Right renal pelvis (tissue), 4 donors: ENCODE data around the gene MYO1A. TPM values are rescaled to one million over a fixed set of nuclear protein-coding genes. Genes with fewer than 3 reads are reported as not detected.
"Not testable (repeated sequence)": the region's sequence is repeated elsewhere in the genome, so short reads cannot be mapped to it uniquely, and the experiment has no call there.

Source experiments
- DNase-seq, 4 donors: peaks; one replicate each; pipeline ENCODE4 v3.0.0-alpha.2; 2013; ENCODE audit warnings: low read depth in 4 of 4, low spot score in 3 of 4, missing footprints in 1 of 4
- polyA plus RNA-seq, 4 donors: library from polyadenylated mRNA; unstranded; fragments of 120-200 nt; gene quantifications; one replicate each; pipeline ENCODE4 v1.2.1, GENCODE V29; 2013; ENCODE audit not compliant: insufficient read length in 4 of 4

Gene MYO1A
- polyA plus RNA-seq, 4 donors: 0.08 to 0.39 (median 0.15) TPM

GRCh38 chr12:57048423-57049118, 1.4 kb downstream of the MYO1A start:
- no peak for DNase-seq

DNA sequence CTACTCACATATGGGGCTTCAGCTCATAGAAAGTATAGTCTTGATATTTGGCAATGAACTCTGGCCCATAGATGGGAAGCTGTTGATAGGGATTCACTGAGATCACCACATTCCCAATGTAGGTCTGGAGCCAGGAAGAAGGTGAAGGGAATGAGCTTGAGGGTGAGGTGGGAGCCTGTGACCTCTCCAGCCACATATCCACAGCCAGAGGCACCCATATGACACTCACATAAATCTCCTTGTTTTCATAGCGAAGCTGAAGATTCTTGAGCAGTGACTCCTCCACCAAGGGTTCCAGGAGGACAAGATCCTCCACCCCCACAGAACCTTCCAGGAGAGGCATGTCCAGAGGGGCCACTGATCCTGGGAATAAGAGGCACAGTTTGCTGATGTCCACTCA, 1.9 kb downstream of the MYO1A start:
- DNase-seq: no peak

DNA sequence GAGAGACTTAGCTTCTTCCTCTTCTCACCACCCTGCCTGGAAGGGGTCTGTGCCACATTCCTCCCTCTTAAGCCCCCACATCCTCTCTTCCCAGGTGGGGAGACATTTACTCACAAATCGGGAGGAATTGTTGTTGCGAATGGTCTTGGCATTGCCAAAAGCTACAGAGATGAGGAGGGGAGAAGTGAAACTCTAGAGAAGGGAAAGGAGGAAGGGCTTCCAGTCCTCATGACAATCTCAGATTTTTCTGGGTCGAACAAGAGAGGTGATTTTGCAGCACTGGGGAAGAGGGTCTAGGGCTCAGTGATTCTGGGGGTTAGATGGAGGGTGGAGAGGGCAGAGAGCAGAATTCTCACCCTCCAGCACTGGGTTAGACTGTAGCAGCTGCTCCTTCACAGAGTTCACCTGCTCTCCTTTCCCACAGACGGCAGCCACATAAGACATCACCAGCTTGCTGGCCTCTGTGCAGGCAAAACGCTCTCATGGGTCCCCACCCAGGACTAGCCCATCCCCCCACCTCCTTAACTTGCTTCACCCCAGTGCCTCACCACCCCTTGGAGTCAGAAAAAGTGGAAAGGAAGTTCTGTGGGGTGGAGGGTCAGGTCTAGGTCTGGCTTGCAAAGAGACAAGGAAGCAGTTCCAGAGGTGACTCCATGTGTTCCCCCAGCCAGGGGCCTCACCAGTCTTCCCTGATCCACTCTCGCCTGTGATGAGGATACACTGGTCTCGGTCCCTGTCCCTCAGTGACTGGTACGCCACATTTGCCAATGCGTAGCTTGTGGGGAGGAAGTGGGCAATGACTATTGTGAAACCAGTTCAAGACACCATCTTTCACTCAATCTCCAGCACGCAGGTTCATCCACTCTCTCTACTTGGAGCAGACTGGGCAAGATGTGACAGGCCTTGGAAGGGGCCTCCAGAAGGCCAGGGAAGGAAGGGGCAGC, 2.7 kb downstream of the MYO1A start:
- DNase-seq: no peak

DNA sequence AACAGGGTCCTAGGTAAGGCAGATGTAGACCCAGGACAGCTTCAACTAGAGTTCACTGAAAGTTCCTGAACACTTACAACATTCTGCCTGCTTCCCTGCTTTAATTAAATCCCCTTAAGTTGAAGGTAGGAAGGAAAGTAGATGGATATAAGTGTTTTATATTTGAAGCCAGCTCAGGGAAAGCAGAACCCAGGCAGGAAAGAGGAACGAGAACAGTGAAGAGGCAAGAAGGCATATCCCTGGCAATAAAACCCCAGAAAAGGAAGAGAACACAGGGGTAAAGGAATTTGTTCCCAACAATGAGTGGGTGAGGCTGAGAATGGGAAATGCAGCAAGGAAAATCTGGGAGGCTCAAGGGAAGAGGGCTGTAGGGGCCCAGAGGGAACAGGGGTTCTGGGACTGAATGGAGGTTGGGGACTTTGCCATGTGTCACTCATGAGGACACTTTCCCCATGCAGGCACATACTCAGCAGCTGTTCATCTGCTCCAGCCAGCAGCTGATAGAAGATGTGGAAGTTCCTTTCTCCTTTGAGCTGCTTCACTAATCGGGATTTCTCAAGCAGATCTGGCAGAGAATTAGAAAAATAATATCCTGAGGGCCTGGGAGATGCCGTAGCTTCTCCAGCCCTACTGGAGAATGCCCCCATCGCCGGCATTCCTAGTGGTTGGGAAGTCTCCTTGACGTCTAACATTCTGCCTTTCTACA, 3.7 kb downstream of the MYO1A start:
- no peak for DNase-seq

- no peak for DNase-seq
These were observed 5.0 kb downstream of the MYO1A start for GRCh38 chr12:57044889-57045288.

DNA sequence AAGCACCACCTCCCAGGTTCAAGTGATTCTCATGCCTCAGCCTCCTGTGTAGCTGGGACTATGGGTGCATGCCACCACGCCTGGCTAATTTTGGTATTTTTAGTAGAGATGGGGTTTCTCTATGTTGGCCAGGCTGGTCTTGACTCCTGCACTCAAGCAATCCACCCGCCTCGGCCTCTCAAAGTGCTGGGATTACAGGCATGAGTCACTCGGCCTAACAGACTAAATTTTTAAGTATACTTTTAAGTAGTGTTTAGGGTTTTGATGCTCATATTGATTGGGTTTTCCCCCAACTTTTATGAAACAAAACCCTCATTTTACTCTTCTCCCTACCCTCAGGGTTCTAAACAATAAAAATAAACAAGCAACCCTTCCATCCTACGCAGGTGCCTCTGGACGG, 5.5 kb downstream of the MYO1A start:
- no peak for DNase-seq

DNA sequence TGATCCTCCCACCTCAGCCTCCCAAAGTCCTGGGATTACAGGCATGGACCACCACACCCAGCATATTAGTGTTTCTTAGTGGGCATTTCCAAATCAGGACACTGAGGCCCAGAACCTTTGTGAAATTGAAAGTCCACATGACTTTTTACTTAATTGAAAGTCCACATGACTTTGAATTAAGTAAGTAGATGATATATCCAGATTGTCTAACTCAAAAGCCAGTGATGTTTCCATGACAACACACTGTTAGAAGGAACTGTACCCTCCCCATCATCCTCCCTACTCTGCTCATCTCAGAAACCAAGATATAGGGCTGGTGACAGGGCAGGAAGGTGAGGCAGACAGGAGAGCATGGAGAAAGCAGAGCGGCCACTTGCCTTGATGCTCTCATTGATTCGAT, 7.2 kb downstream of the MYO1A start:
- DNase-seq: no peak

GRCh38 chr12:57040750-57041149, 9.2 kb downstream of the MYO1A start:
- no peak for DNase-seq

DNA sequence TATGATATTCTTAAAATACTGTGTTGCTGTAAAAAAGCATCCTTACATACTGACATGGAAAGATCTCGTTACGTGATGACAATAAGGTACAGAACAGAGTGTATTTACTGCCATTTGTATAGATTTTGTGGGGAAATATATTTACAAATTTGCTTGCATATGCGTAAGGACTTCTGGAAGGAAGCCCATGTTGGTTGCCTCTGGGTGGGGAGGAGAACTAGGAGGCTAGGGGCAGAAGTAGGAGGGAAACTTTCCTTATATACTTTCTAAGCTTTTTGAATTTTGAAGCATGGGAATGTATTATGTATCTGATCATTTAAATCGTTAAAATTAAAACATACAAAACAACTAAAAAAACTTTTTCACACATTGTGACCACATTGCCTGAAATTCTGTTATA, 9.7 kb downstream of the MYO1A start:
- DNase-seq: no peak

- no peak for DNase-seq
These were observed 10.7 kb downstream of the MYO1A start for GRCh38 chr12:57039016-57039798.

DNA sequence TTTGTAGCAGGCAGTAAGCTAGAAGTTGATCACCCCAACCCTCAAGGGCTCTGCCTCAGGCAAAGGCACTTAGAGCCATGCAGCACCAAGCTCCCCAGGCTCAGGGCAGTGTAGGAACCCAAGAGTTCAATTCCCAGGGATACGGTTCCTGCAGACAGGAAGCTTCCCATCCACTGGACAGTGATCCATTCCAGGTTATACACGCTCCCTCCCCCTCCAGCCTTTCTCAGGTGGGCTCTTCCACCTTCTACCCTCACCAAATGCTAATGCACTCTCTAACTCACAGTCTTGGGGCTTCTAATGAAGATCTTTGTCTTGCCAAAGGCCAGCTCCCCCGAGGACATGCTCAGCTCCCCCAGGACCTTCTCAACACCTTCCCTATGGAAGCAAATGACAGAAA, 12.7 kb downstream of the MYO1A start:
- DNase-seq: no peak

- DNase-seq: no peak
These were observed 16.5 kb downstream of the MYO1A start for GRCh38 chr12:57033431-57033830.

GRCh38 chr12:57031789-57032188, 18.1 kb downstream of the MYO1A start:
- no peak for DNase-seq

DNA sequence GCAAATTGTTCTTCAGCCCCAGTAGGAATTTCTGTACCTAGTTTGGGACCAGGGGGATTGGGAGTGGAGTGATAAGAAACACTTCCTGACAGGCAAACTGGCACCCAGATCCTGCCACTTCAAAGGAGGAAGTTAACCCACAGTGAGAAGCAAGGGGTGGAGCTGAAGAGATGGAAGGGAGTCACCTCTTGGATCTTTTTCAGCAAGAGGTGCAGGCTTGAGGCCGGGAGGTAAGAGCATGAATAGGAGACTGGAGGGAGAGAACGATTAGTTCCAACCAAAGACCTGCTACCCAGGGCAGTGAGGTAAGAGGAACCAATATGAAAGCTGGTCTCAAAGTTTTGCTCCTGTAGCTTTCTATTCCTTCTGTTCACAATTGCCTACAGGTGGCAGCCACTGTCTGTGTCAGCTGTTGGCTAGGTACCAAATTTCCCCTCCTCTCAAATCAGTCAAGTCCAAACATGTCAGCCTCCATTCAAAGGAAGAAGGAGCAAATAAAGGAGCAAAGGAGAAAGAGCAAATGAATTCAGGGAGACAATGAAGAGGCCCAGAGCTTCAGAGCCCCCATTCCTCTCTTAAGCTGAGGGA, 18.7 kb downstream of the MYO1A start:
- DNase-seq: no peak

DNA sequence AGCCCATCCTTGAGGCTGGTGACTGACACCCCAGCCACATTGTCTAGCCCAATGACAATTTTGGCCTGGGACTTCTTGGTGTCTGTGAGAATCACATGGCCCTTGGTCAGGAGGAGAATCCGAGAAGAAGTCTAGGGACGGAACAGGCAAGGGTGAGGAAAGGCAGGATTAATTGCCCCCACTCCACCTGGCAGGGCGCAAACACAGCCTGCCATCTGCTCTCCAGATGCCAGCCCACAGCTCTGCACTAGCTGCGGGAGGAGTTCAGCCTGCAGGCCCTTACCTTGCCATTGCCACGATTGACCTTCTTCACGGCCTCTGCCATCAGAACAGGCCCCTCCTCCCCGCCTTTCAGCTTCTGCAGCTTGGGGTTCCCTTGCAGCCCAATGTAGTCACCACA, 20.5 kb downstream of the MYO1A start:
- no peak for DNase-seq

GRCh38 chr12:57027805-57028153, 22.1 kb downstream of the MYO1A start:
- no peak for DNase-seq

DNA sequence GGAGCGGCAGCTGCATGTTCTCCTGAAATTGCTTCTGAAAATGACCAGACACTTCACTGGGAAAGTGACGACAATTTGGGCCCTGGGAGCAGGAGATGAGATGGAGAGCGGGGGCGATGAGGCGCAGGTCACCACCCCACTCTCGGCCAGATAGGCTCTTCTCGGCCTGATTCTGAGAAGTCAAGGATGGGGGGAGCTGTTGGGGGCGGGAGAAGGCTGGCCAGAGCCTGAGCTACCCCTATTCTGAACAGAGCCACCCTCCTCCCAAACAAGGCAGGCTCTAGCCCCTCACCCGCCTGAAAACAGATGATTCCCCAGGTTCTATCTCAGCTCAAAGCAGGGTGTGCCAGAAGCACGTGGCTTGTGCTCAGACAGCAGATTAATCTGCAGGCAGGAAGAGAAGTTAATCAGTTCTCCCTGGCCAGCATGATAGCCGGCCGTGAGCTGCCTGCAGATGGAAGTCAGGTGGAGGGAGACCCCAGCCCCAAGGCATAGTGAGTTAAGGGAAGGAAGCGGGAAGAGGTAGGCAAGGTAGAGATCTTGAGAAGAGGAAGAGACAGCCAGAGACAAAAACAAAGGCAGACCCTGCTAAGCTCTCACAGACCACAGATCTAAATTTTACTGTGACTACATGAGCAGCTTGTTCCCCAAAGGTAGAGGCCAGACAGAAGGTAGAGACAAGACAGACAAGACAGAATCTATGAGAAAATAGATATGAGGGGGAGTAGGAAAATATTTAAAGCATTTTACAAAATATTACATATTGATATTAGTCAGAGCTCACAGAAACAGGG, 22.7 kb downstream of the MYO1A start:
- DNase-seq: no peak

GRCh38 chr12:57025196-57025595, 24.7 kb downstream of the MYO1A start:
- no peak for DNase-seq

GRCh38 chr12:57022324-57022723, 27.6 kb downstream of the MYO1A start:
- not testable (repeated sequence) for DNase-seq
